GM12878 (cell line): Measurements from ENCODE around the gene OSGEPL1. TPM values are rescaled to one million over a fixed set of nuclear protein-coding genes. Genes with fewer than 3 reads are reported as not detected.

Experiments used
- ATAC-seq: fragments of 200-7000 bp; cut with Tn5 transposase; 3 replicates; pipeline ENCODE4 v1.9.1; 2020; ENCODE audit warnings: mild to moderate bottlenecking, moderate library complexity
- BruUV-seq: library from RNA; stranded (reverse); fragments of 400-500 nt; replicated peaks from 2 replicates; lab custom pipeline; 2021; lab: Mats Ljungman, UMichigan
- CTCF ChIA-PET: fragments of 300-600 bp; sonication (Branson Sonifier 250); formaldehyde crosslinking; extraction: SDS; loops from one replicate; lab custom pipeline; 2021; ENCODE audit warnings: inconsistent platforms; lab: Yijun Ruan, JAX
- POLR2A ChIA-PET: fragments of 350-600 bp; formaldehyde crosslinking; extraction: SDS; loops from one replicate; lab custom pipeline; 2021; ENCODE audit warnings: inconsistent platforms; lab: Charles Lee
- RAD21 ChIA-PET: fragments of 300-600 bp; sonication (Branson Sonifier 250); formaldehyde crosslinking; loops from one replicate; lab custom pipeline; 2023; ENCODE audit warnings: antibody characterized with exemption; ENCODE audit not compliant: unreplicated experiment; lab: Charles Lee
- SMC1A ChIA-PET: fragments of 300-600 bp; sonication (Branson Sonifier 250); formaldehyde crosslinking; loops from one replicate; lab custom pipeline; 2023; ENCODE audit not compliant: unreplicated experiment, uncharacterized antibody; lab: Charles Lee
- DNase-seq: peaks from one replicate; pipeline ENCODE4 v3.0.0-alpha.2; 2011; ENCODE audit warnings: low read depth, low spot score
- FAIRE-seq: peaks from 3 replicates; lab custom pipeline; 2011; peaks lifted over from hg19 to GRCh38; lab: Jason Lieb, UNC
- H2AFZ ChIP-seq: 2 replicates; pipeline ENCODE4 v1.6.0; 2011; ENCODE audit warnings: low read depth, low read length, control low read depth; ENCODE audit not compliant: control insufficient read depth
- H3K27ac ChIP-seq: 2 replicates; pipeline ENCODE4 v1.5.1; 2011; ENCODE audit warnings: control low read depth; ENCODE audit not compliant: control insufficient read depth, insufficient read depth
- H3K27me3 ChIP-seq, 2 experiments: replicated peaks in 1 of 2; 2 replicates each; pipeline versions ENCODE4 v1.6.0 to v1.6.1; 2011; ENCODE audit warnings: low read length in 1 of 2; ENCODE audit not compliant: control insufficient read depth in 2 of 2, insufficient read depth in 2 of 2
- H3K36me3 ChIP-seq, 2 experiments: 2 replicates each; pipeline ENCODE4 v1.5.1; 2011; ENCODE audit warnings: low read length in 1 of 2; ENCODE audit not compliant: control insufficient read depth in 2 of 2, insufficient read depth in 2 of 2
- H3K4me1 ChIP-seq: 2 replicates; pipeline ENCODE4 v1.6.1; 2011; ENCODE audit warnings: mild to moderate bottlenecking, low read length, moderate library complexity, mixed read lengths; ENCODE audit not compliant: control insufficient read depth, insufficient read depth
- H3K4me2 ChIP-seq: 2 replicates; pipeline ENCODE4 v1.6.0; 2011; ENCODE audit warnings: control low read depth; ENCODE audit not compliant: control insufficient read depth, insufficient read depth
- H3K4me3 ChIP-seq: fragments of 200-600 bp; sonication (generic); 2 replicates; pipeline ENCODE4 v1.5.1; 2016
- H3K79me2 ChIP-seq: 2 replicates; pipeline ENCODE4 v1.6.0; 2011; ENCODE audit warnings: low read length; ENCODE audit not compliant: control insufficient read depth, insufficient read depth
- H3K9ac ChIP-seq: 2 replicates; pipeline ENCODE4 v1.8.0; 2011; ENCODE audit warnings: low read length, control low read depth, mixed read lengths; ENCODE audit not compliant: control insufficient read depth, insufficient read depth
- H3K9me3 ChIP-seq: replicated peaks from 3 replicates; pipeline ENCODE4 v1.5.1; 2011; ENCODE audit warnings: mild to moderate bottlenecking, low read length; ENCODE audit not compliant: control insufficient read depth, insufficient read depth
- H4K20me1 ChIP-seq: 2 replicates; pipeline ENCODE4 v1.6.0; 2011; ENCODE audit not compliant: control insufficient read depth, insufficient read depth
- ESRRA ChIP-seq: IDR thresholded peaks from 2 replicates; pipeline ENCODE4 v1.6.1; 2012; ENCODE audit warnings: mild to moderate bottlenecking, low read length, improper control_type of control experiment
- MTA3 ChIP-seq: IDR thresholded peaks from 2 replicates; pipeline ENCODE4 v1.6.1; 2012; ENCODE audit warnings: low read length, inconsistent platforms, borderline replicate concordance
- RAD21 ChIP-seq: IDR thresholded peaks from 2 replicates; pipeline ENCODE4 v1.6.1; 2011; ENCODE audit warnings: mild to moderate bottlenecking, low read depth, low read length, moderate library complexity; ENCODE audit not compliant: insufficient read depth
- RAD51 ChIP-seq: fragments of 450-650 bp; IDR thresholded peaks from 2 replicates; pipeline ENCODE4 v1.6.1; 2016; ENCODE audit warnings: moderate library complexity, mild to moderate bottlenecking, inconsistent platforms
- RB1 ChIP-seq: fragments of 450-650 bp; formaldehyde crosslinking; IDR thresholded peaks from 2 replicates; pipeline ENCODE4 v1.6.1; 2017; ENCODE audit warnings: mild to moderate bottlenecking, borderline replicate concordance
- SMC3 ChIP-seq: IDR thresholded peaks from 2 replicates; pipeline ENCODE4 v1.6.1; 2011; ENCODE audit warnings: low read length, improper control_type of control experiment, borderline replicate concordance
- YY1 ChIP-seq: IDR thresholded peaks from 2 replicates; pipeline ENCODE4 v1.6.1; 2011; ENCODE audit warnings: low read depth, mild to moderate bottlenecking, low read length
- ZNF384 ChIP-seq: IDR thresholded peaks from 2 replicates; pipeline ENCODE4 v1.6.1; 2012; ENCODE audit warnings: low read depth, mild to moderate bottlenecking, low read length, improper control_type of control experiment, borderline replicate concordance
- WGBS: methylation state at CpG from one replicate; pipeline ENCODE4 v1.1.6; 2016; ENCODE audit warnings: low lambda C conversion rate; ENCODE audit not compliant: insufficient replicate concordance, insufficient coverage; ENCODE audit errors: missing lambda C conversion rate; 5-methylcytosine and 5-hydroxymethylcytosine counted together
- in situ Hi-C: fragments of 300-500 bp; cut with MboI; formaldehyde crosslinking; loops from 9 replicates; pipeline ENCODE4 v1.14.3; 2018; ENCODE audit warnings: mixed read lengths
- intact Hi-C: fragments of 100-400 bp; cut with micrococcal nuclease; formaldehyde crosslinking; loops from one replicate; pipeline ENCODE4 v1.14.2; 2022; ENCODE audit not compliant: unreplicated experiment
- polyA plus RNA-seq, 11 experiments: library from polyadenylated mRNA; depleted of rRNA in 4 of 11; unstranded in 6 of 11; stranded (reverse) in 5 of 11; fragments of >200 nt; fragmentation: Nextera tagmentation in 4 of 11; fragmentation: Illumina TruSeq in 1 of 11; extraction: Ambion mirVana in 4 of 11; extraction: Trizol in 1 of 11; gene quantifications; 1 replicate in 1 of 11; 2 replicates in 10 of 11; pipeline versions ENCODE4 v1.2.1 to v1.2.3, GENCODE V29; 2011 to 2016; ENCODE audit warnings: inconsistent platforms in 2 of 11, missing spikeins in 2 of 11, low read depth in 1 of 11
- total RNA-seq, 4 experiments: library from RNA; depleted of rRNA in 3 of 4; stranded (reverse); fragments of >200 nt in 3 of 4; fragmentation: Illumina TruSeq in 1 of 4; extraction: Trizol in 1 of 4; gene quantifications; 2 replicates each; pipeline versions ENCODE4 v1.2.1 to v1.2.3, GENCODE V29; 2013 to 2021
- TF ChIP-seq, protein P1 (sequence below): IDR thresholded peaks from 2 replicates; pipeline ENCODE4 v1.6.1; 2012; ENCODE audit warnings: improper control_type of control experiment, low read depth, low read length; ENCODE audit not compliant: insufficient replicate concordance
- TF ChIP-seq, protein P2 (sequence below): IDR thresholded peaks from 2 replicates; pipeline ENCODE4 v1.6.1; 2011; ENCODE audit warnings: low read depth, mild to moderate bottlenecking, low read length, moderate library complexity, borderline replicate concordance; ENCODE audit errors: extremely low read depth
- TF ChIP-seq, protein P3 (sequence below), 3 experiments: IDR thresholded peaks in 2 of 3; conservative IDR thresholded peaks in 1 of 3; 2 replicates each; pipeline ENCODE4 v1.5.1; 2011; ENCODE audit warnings: low read depth in 3 of 3, low read length in 3 of 3, mild to moderate bottlenecking in 3 of 3, control low read depth in 2 of 3, moderate library complexity in 2 of 3, inconsistent platforms in 1 of 3, mixed read lengths in 1 of 3; ENCODE audit not compliant: control insufficient read depth in 2 of 3, insufficient read depth in 1 of 3; ENCODE audit errors: extremely low read depth in 1 of 3
- TF ChIP-seq, protein P4 (sequence below): IDR thresholded peaks from 2 replicates; pipeline ENCODE4 v1.6.1; 2012; ENCODE audit warnings: low read depth, low read length, improper control_type of control experiment

OSGEPL1 gene
- total and polyA plus RNA-seq, 10 of the 15 experiments (the other 5 are each of a cell fraction or from before 2014, with no cell fraction given): 6.7 to 18.0 (median 9.4) TPM

DNA sequence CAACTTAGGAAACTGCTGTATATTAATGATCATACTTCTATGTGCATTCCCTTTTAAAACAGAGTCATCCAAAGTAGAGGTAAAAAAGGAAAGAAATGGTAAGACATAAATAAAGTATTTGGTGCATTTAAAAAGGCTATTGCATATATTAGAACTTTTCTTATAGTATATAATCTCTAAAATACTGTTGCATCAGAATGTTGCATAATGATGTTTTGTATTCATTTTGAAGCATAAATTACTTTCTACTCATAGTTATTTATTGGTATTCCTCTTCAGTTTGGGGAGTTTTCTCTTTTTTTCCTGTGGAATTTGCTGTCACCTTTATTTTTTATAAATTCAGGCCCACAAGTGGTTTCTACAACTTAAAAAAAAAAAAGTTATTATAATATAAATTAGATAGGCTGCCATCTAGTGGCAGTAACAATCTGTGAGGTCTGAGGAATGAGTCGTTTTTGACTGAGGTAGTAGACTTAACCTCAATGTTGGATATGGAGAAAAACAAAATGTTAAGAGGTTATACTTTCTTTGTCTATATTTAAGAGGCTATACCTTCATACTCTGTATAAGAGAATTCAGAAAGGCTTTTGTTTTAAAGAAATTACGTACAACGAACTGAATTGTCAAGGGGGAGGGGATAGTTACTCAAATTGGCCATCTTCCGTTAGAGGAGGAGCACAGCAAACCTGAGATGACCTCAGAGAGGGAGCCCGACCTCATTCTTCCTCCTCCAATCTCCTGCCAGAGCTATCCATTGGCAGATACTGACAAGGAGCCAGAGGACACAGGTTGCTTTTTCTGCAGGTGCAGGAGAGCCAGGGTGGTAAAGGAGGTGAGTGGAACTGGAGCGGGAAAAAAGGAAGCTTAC lies 64.3 kb downstream of the OSGEPL1 start:
- ChIA-PET CTCF (interaction anchor here (0.7 to 5.2 kb wide), 16 partner anchors 7 to 374 kb away, joined by 3 to 95 read pairs (median 5); partner anchors contain the start of genes ANKAR, ASNSD1 and OSGEPL1), RAD21 (interaction anchor here (0.9 to 1.3 kb wide), 3 partner anchors 25 to 39 kb away, joined by 4 to 8 read pairs (median 6); no protein-coding TSS in a partner anchor), SMC1A (interaction anchor here (0.8 to 5.4 kb wide), 8 partner anchors 13 to 377 kb away, joined by 3 to 66 read pairs (median 3); partner anchors contain the start of genes ANKAR and ASNSD1), POLR2A (no interaction called here)
- FAIRE-seq (no peak), ATAC-seq (peak; percentile 88), DNase-seq (no peak)
- WGBS: 35% methylated on average over 6 of the region's 6 CpGs
- Histone ChIP-seq H3K9ac (no peak overlapping the region), H3K9me3 (no peaks in the 10 kb centered on the region), H3K4me2 (no peak overlapping the region), H2AFZ (no peak overlapping the region), H3K27ac (no peak overlapping the region), H3K36me3 (no peaks in the 10 kb centered on the region), H3K4me1 (no peaks in the 10 kb centered on the region), H3K4me3 (no peak overlapping the region), H4K20me1 (no peaks in the 10 kb centered on the region), H3K79me2 (no peaks in the 10 kb centered on the region), H3K27me3 (no peaks in the 10 kb centered on the region)
- no TSS peak for BruUV-seq
- intact Hi-C loops (loop anchor here (1.0 to 2.0 kb wide), 2 partner anchors 23 to 37 kb away; partner anchors contain the start of genes ANKAR and ASNSD1), in situ Hi-C loops (no loop called here)
- no peak for TF ChIP-seq RB1
- TF ChIP-seq, protein P1, sequence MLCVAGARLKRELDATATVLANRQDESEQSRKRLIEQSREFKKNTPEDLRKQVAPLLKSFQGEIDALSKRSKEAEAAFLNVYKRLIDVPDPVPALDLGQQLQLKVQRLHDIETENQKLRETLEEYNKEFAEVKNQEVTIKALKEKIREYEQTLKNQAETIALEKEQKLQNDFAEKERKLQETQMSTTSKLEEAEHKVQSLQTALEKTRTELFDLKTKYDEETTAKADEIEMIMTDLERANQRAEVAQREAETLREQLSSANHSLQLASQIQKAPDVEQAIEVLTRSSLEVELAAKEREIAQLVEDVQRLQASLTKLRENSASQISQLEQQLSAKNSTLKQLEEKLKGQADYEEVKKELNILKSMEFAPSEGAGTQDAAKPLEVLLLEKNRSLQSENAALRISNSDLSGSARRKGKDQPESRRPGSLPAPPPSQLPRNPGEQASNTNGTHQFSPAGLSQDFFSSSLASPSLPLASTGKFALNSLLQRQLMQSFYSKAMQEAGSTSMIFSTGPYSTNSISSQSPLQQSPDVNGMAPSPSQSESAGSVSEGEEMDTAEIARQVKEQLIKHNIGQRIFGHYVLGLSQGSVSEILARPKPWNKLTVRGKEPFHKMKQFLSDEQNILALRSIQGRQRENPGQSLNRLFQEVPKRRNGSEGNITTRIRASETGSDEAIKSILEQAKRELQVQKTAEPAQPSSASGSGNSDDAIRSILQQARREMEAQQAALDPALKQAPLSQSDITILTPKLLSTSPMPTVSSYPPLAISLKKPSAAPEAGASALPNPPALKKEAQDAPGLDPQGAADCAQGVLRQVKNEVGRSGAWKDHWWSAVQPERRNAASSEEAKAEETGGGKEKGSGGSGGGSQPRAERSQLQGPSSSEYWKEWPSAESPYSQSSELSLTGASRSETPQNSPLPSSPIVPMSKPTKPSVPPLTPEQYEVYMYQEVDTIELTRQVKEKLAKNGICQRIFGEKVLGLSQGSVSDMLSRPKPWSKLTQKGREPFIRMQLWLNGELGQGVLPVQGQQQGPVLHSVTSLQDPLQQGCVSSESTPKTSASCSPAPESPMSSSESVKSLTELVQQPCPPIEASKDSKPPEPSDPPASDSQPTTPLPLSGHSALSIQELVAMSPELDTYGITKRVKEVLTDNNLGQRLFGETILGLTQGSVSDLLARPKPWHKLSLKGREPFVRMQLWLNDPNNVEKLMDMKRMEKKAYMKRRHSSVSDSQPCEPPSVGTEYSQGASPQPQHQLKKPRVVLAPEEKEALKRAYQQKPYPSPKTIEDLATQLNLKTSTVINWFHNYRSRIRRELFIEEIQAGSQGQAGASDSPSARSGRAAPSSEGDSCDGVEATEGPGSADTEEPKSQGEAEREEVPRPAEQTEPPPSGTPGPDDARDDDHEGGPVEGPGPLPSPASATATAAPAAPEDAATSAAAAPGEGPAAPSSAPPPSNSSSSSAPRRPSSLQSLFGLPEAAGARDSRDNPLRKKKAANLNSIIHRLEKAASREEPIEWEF: no peak
- TF ChIP-seq RAD21: peak; percentile 44
- TF ChIP-seq ESRRA: no peak
- no peak for TF ChIP-seq RAD51
- TF ChIP-seq, protein P2, sequence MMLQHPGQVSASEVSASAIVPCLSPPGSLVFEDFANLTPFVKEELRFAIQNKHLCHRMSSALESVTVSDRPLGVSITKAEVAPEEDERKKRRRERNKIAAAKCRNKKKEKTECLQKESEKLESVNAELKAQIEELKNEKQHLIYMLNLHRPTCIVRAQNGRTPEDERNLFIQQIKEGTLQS: no peak
- peak; percentile 62; the same call in 1 of the 2 replicates for TF ChIP-seq SMC3
- TF ChIP-seq YY1: no peak
- TF ChIP-seq, protein P3, sequence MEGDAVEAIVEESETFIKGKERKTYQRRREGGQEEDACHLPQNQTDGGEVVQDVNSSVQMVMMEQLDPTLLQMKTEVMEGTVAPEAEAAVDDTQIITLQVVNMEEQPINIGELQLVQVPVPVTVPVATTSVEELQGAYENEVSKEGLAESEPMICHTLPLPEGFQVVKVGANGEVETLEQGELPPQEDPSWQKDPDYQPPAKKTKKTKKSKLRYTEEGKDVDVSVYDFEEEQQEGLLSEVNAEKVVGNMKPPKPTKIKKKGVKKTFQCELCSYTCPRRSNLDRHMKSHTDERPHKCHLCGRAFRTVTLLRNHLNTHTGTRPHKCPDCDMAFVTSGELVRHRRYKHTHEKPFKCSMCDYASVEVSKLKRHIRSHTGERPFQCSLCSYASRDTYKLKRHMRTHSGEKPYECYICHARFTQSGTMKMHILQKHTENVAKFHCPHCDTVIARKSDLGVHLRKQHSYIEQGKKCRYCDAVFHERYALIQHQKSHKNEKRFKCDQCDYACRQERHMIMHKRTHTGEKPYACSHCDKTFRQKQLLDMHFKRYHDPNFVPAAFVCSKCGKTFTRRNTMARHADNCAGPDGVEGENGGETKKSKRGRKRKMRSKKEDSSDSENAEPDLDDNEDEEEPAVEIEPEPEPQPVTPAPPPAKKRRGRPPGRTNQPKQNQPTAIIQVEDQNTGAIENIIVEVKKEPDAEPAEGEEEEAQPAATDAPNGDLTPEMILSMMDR (IDR thresholded peaks at IDR 0.05 in 2 of 3, conservative IDR thresholded peaks at IDR 0.05 in 1 of 3; ENCODE audit: control insufficient read depth in 2 of 3, extremely low read depth in 1 of 3, insufficient read depth in 1 of 3, low read depth in 3 of 3, low read length in 3 of 3): peak; percentile 35 to 49 (median 37); a peak in 5 of 6 replicates
- TF ChIP-seq, protein P4, sequence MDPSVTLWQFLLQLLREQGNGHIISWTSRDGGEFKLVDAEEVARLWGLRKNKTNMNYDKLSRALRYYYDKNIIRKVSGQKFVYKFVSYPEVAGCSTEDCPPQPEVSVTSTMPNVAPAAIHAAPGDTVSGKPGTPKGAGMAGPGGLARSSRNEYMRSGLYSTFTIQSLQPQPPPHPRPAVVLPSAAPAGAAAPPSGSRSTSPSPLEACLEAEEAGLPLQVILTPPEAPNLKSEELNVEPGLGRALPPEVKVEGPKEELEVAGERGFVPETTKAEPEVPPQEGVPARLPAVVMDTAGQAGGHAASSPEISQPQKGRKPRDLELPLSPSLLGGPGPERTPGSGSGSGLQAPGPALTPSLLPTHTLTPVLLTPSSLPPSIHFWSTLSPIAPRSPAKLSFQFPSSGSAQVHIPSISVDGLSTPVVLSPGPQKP: peak; percentile 29; the same call in 1 of the 2 replicates
- TF ChIP-seq ZNF384: peak; percentile 88; the same call in 1 of the 2 replicates
- TF ChIP-seq MTA3: no peak
